Testis (tissue), 2 donors: ENCODE results near the gene TCERG1L.

Source experiments
- CTCF ChIP-seq, 3 experiments: fragments of 450-650 bp in 2 of 3; fragments of 200-600 bp in 1 of 3; sonication (generic) in 1 of 3; IDR thresholded peaks; one replicate each; pipeline ENCODE4 v1.5.1; 2016 to 2019; ENCODE audit warnings: antibody characterized with exemption in 3 of 3, mild to moderate bottlenecking in 2 of 3, moderate library complexity in 1 of 3
- POLR2A ChIP-seq: fragments of 450-650 bp; IDR thresholded peaks from one replicate; pipeline ENCODE4 v1.6.1; 2017; ENCODE audit warnings: antibody characterized with exemption, mild to moderate bottlenecking, moderate library complexity

GRCh38 chr10:131227163-131227740, 84.3 kb downstream of the TCERG1L start:
- TF ChIP-seq POLR2A (no peak), CTCF (IDR thresholded peaks at IDR 0.05) (no peak)
